Activated CD4-positive, alpha-beta T cell treated with anti-CD3 and anti-CD28 coated beads for 36 hours (primary cell): ENCODE results near the gene MMP20. TPM values are rescaled to one million over a fixed set of nuclear protein-coding genes. Genes with fewer than 3 reads are reported as not detected.
A peak's percentile ranks its signal among the peaks of the same experiment; 100 is the strongest.

Experiments used
- ATAC-seq: fragments of 200-7000 bp; cut with Tn5 transposase; one replicate; pipeline ENCODE4 v1.10.0; 2021; ENCODE audit warnings: mild to moderate bottlenecking, moderate library complexity
- CTCF ChIA-PET: fragments of 350-600 bp; sonication (Branson Sonifier 250); formaldehyde crosslinking; loops from one replicate; lab custom pipeline; 2021; ENCODE audit warnings: antibody characterized with exemption; lab: Charles Lee
- POLR2A ChIA-PET: fragments of 350-600 bp; sonication (Branson Sonifier 250); formaldehyde crosslinking; loops from one replicate; lab custom pipeline; 2021; ENCODE audit warnings: antibody characterized with exemption, inconsistent platforms; lab: Charles Lee
- DNase-seq: peaks from one replicate; pipeline ENCODE4 v3.0.0-alpha.2; 2020
- H3K27ac Mint-ChIP-seq: one replicate; pipeline ENCODE4 v1.8.0; 2021; ENCODE audit warnings: mixed read lengths
- H3K27me3 Mint-ChIP-seq: one replicate; pipeline ENCODE4 v1.8.0; 2021; ENCODE audit warnings: mixed read lengths
- H3K36me3 Mint-ChIP-seq: one replicate; pipeline ENCODE4 v1.8.0; 2021; ENCODE audit warnings: low read depth, mixed read lengths
- H3K4me1 Mint-ChIP-seq: one replicate; pipeline ENCODE4 v1.8.0; 2021; ENCODE audit warnings: mixed read lengths
- H3K4me3 Mint-ChIP-seq: one replicate; pipeline ENCODE4 v1.8.0; 2021; ENCODE audit warnings: mild to moderate bottlenecking, moderate library complexity, mixed read lengths
- H3K9me3 Mint-ChIP-seq: one replicate; pipeline ENCODE4 v1.8.0; 2021; ENCODE audit warnings: low read depth, mixed read lengths
- intact Hi-C, 2 experiments: fragments of 100-400 bp; cut with DNase I in 1 of 2; cut with micrococcal nuclease in 1 of 2; formaldehyde crosslinking; loops; one replicate each; pipeline versions ENCODE4 v1.14.2 to v1.15.1; 2022 to 2024; cut with DNase I, micrococcal nuclease
- total RNA-seq, 2 experiments: library from RNA; stranded (reverse); gene quantifications; one replicate each; pipeline ENCODE4 v1.2.3, GENCODE V29; 2021

Gene MMP20
- total RNA-seq, 2 experiments from 2014 or later: not detected

GRCh38 chr11:102534261-102534872, 90.8 kb downstream of the MMP20 start:
- ChIA-PET POLR2A (no interaction called here), CTCF (no interaction called here)
- Mint-ChIP-seq H3K36me3 (no peaks in the 10 kb centered on the region), H3K4me3 (no peak overlapping the region), H3K4me1 (no peaks in the 10 kb centered on the region), H3K9me3 (no peaks in the 10 kb centered on the region), H3K27ac (no peak overlapping the region), H3K27me3 (peaks cover 11% of the 10 kb centered on the region)
- ATAC-seq (no peak), DNase-seq (no peak)
- intact Hi-C loops: no loop called here

DNA sequence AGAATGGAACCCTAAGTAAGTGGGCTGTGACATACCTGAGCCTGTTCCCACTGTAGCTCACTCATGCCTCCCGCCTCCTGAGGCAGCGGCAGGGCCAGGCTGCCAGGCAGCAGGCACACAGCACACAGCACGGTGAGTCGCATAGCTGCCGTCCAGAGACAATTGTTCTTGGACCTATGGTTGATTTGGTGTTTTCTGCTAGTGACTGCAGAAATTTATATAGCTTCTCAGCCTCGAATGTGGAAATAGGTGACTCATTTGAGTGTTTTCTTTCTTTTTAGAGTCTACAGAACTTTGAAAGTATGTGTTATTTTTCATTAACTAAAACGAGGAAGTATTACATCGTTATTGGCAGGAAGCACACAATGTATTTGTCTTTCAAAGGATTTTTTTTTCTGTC, 94.6 kb downstream of the MMP20 start, which contains the start of gene MMP7:
Gene MMP7, minus strand, starts transcription at position 190 of the 400 bp plus-strand sequence. Its CDS starts 47 bp downstream, at position 143.
- intact Hi-C loops: no loop called here
- no peaks in the 10 kb centered on the region for H3K36me3 Mint-ChIP-seq
- POLR2A ChIA-PET: no interaction called here
- H3K9me3 Mint-ChIP-seq: no peaks in the 10 kb centered on the region
- no peak within 1 kb of the TSS for H3K4me3 Mint-ChIP-seq
- no peaks in the 10 kb centered on the region for H3K4me1 Mint-ChIP-seq
- peaks cover 6% of the 10 kb centered on the region for H3K27me3 Mint-ChIP-seq
- ATAC-seq (peak; percentile 42), DNase-seq (peak; percentile 11)
- H3K27ac Mint-ChIP-seq: no peak within 1 kb of the TSS
- CTCF ChIA-PET: interaction anchor here (0.6 kb wide), 1 partner anchor 136 kb away, joined by 3 read pairs; no protein-coding TSS in a partner anchor

- ChIA-PET POLR2A (no interaction called here), CTCF (interaction anchor here (0.6 to 1.2 kb wide), 2 partner anchors 10 to 87 kb away, joined by 3 read pairs; no protein-coding TSS in a partner anchor)
- no peaks in the 10 kb centered on the region for H3K4me1 Mint-ChIP-seq
- no peak overlapping the region for H3K27ac Mint-ChIP-seq
- intact Hi-C loops: no loop called here
- no peak overlapping the region for H3K4me3 Mint-ChIP-seq
- no peak for DNase-seq
- H3K27me3 Mint-ChIP-seq: no peaks in the 10 kb centered on the region
- H3K9me3 Mint-ChIP-seq: no peaks in the 10 kb centered on the region
- no peak for ATAC-seq
- H3K36me3 Mint-ChIP-seq: no peaks in the 10 kb centered on the region
Measured at GRCh38 chr11:102528618-102529017, 96.5 kb downstream of the MMP20 start.

DNA sequence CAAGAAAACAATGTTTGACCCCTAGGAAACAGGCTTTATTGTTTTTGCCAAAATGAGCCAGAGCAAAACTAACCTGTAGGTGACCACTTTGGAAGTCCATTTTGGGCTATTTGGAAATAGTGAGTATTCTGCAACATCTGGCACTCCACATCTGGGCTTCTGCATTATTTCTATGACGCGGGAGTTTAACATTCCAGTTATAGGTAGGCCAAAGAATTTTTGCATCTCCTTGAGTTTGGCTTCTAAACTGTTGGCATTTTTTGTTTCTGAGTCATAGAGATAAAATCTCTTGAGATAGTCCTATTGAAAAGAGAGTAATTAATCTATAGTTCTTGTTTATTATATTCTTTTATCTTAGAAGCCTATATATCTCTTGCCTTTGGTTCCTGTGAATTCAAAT, 97.4 kb downstream of the MMP20 start:
- CTCF ChIA-PET: no interaction called here
- Mint-ChIP-seq H3K4me3 (no peak overlapping the region), H3K36me3 (no peaks in the 10 kb centered on the region), H3K27ac (no peak overlapping the region), H3K4me1 (peaks cover under 1% of the 10 kb centered on the region), H3K27me3 (peaks cover under 1% of the 10 kb centered on the region), H3K9me3 (no peaks in the 10 kb centered on the region)
- DNase-seq (no peak), ATAC-seq (no peak)
- POLR2A ChIA-PET: no interaction called here
- intact Hi-C loops: no loop called here

- CTCF ChIA-PET: interaction anchor here (1.0 kb wide), 1 partner anchor 33 kb away, joined by 3 read pairs; no protein-coding TSS in a partner anchor
- no peaks in the 10 kb centered on the region for H3K9me3 Mint-ChIP-seq
- intact Hi-C loops: no loop called here
- DNase-seq: no peak
- H3K4me1 Mint-ChIP-seq: peaks cover 4% of the 10 kb centered on the region
- POLR2A ChIA-PET: no interaction called here
- H3K27ac Mint-ChIP-seq: no peak overlapping the region
- no peak for ATAC-seq
- H3K36me3 Mint-ChIP-seq: no peaks in the 10 kb centered on the region
- no peak overlapping the region for H3K4me3 Mint-ChIP-seq
- peaks cover 3% of the 10 kb centered on the region for H3K27me3 Mint-ChIP-seq
Measured at GRCh38 chr11:102527041-102527440, 98.1 kb downstream of the MMP20 start.

Other genes starting within 250 kb of the MMP20 start
- 100 to 1,000 TPM; 179 to 392 TPM for gene TMEM123, start 172.6 kb downstream of the MMP20 start, total RNA-seq
- gene MMP7, start 94.6 kb downstream of the MMP20 start, total RNA-seq: not detected
- gene MMP27, start 80.4 kb upstream of the MMP20 start, total RNA-seq: not detected
- not detected for gene MMP8, start 99.6 kb upstream of the MMP20 start, total RNA-seq
- gene MMP10, start 155.3 kb upstream of the MMP20 start, total RNA-seq: not detected
- gene MMP1, start 172.8 kb upstream of the MMP20 start, total RNA-seq: not detected
- not detected for gene MMP3, start 218.3 kb upstream of the MMP20 start, total RNA-seq
- not detected for gene MMP12, start 249.7 kb upstream of the MMP20 start, total RNA-seq